ENCODE measurements around the gene RC3H2.
"Not testable (repeated sequence)": the region's sequence is repeated elsewhere in the genome, so short reads cannot be mapped to it uniquely, and the experiment has no call there.

Gene RC3H2

GRCh38 chr9:122918310-122918709 lies 13.2 kb upstream of the RC3H2 start:
- Histone ChIP-seq H3K9me3 (ENCODE audit: control extremely low read depth in 1 of 5, control insufficient read depth in 4 of 5, insufficient read depth in 2 of 5, low read depth in 1 of 5, low read length in 4 of 5) (no peaks in the 10 kb centered on the region), H3K27me3 (replicated peaks in 2 of 5; ENCODE audit: control insufficient read depth in 4 of 5, insufficient read depth in 5 of 5, low read length in 4 of 5) (no peaks in the 10 kb centered on the region), H3K4me1 (ENCODE audit: control extremely low read depth in 1 of 4, control insufficient read depth in 4 of 4, insufficient read depth in 4 of 4, low read length in 3 of 4) (peaks cover 0 to 4% (median 2%) of the 10 kb centered on the region in 4 experiments), H3K27ac (ENCODE audit: insufficient read depth in 1 of 2, low read depth in 1 of 2, low read length in 2 of 2, poor library complexity in 1 of 2, severe bottlenecking in 2 of 2) (no peak overlapping the region), H3K36me3 (ENCODE audit: control insufficient read depth in 4 of 4, insufficient read depth in 4 of 4, low read length in 3 of 4) (peaks cover 3 to 23% (median 15%) of the 10 kb centered on the region in 4 experiments), H3K4me3 (ENCODE audit: control insufficient read depth in 1 of 7, extremely low read depth in 1 of 7, insufficient read depth in 4 of 7, low read depth in 2 of 7, low read length in 6 of 7) (no peak overlapping the region)
- 100% methylated on average over 2 of the region's 2 CpGs for WGBS (ENCODE audit: insufficient coverage)
- DNase-seq = no peak
- POLR2A ChIA-PET = no interaction called here
- CTCF ChIA-PET = interaction anchor here (1.0 kb wide), 1 partner anchor 27 kb away, joined by 3 read pairs; no protein-coding TSS in a partner anchor

GRCh38 chr9:122912964-122913673 lies 8.0 kb upstream of the RC3H2 start, which contains the start of gene ZBTB6:
TSS of gene ZBTB6 (minus strand) at chr9:122913323. CDS start at chr9:122912072, 1,251 bp downstream.
- WGBS (ENCODE audit: insufficient coverage) = 0% methylated on average over 27 of the region's 35 CpGs
- Histone ChIP-seq H3K4me1 (ENCODE audit: control extremely low read depth in 1 of 4, control insufficient read depth in 4 of 4, insufficient read depth in 4 of 4, low read length in 3 of 4) (peaks cover 4 to 16% (median 11%) of the 10 kb centered on the region in 4 experiments), H3K27ac (ENCODE audit: insufficient read depth in 1 of 2, low read depth in 1 of 2, low read length in 2 of 2, poor library complexity in 1 of 2, severe bottlenecking in 2 of 2) (peak within 1 kb of the TSS; percentile 85 to 87), H3K9me3 (ENCODE audit: control extremely low read depth in 1 of 5, control insufficient read depth in 4 of 5, insufficient read depth in 2 of 5, low read depth in 1 of 5, low read length in 4 of 5) (no peaks in the 10 kb centered on the region), H3K36me3 (ENCODE audit: control insufficient read depth in 4 of 4, insufficient read depth in 4 of 4, low read length in 3 of 4) (peaks cover 0 to 18% (median 12%) of the 10 kb centered on the region in 4 experiments), H3K4me3 (ENCODE audit: control insufficient read depth in 1 of 7, extremely low read depth in 1 of 7, insufficient read depth in 4 of 7, low read depth in 2 of 7, low read length in 6 of 7) (peak within 1 kb of the TSS; percentile 75 to 94 (median 85)), H3K27me3 (replicated peaks in 2 of 5; ENCODE audit: control insufficient read depth in 4 of 5, insufficient read depth in 5 of 5, low read length in 4 of 5) (no peaks in the 10 kb centered on the region)
- ChIA-PET CTCF (interaction anchor here (0.7 to 1.8 kb wide), 8 partner anchors 10 to 78 kb away, joined by 3 to 8 read pairs (median 5); partner anchors contain the start of gene ZBTB26), POLR2A (interaction anchor here (0.6 to 1.9 kb wide), 8 partner anchors 9 to 648 kb away, joined by 3 to 10 read pairs (median 5); partner anchors contain the start of genes RABGAP1, RC3H2 and ZBTB26)
- peak; percentile 74 to 94 (median 89) for DNase-seq

GRCh38 chr9:122912671-122912963 lies 7.5 kb upstream of the RC3H2 start:
- 2% methylated on average over 8 of the region's 9 CpGs for WGBS (ENCODE audit: insufficient coverage)
- Histone ChIP-seq H3K4me3 (ENCODE audit: control insufficient read depth in 1 of 7, extremely low read depth in 1 of 7, insufficient read depth in 4 of 7, low read depth in 2 of 7, low read length in 6 of 7) (peak overlapping the region; percentile 75 to 94 (median 85)), H3K27me3 (replicated peaks in 2 of 5; ENCODE audit: control insufficient read depth in 4 of 5, insufficient read depth in 5 of 5, low read length in 4 of 5) (no peaks in the 10 kb centered on the region), H3K27ac (ENCODE audit: insufficient read depth in 1 of 2, low read depth in 1 of 2, low read length in 2 of 2, poor library complexity in 1 of 2, severe bottlenecking in 2 of 2) (peak overlapping the region; percentile 85 to 87), H3K36me3 (ENCODE audit: control insufficient read depth in 4 of 4, insufficient read depth in 4 of 4, low read length in 3 of 4) (peaks cover 0 to 17% (median 11%) of the 10 kb centered on the region in 4 experiments), H3K9me3 (ENCODE audit: control extremely low read depth in 1 of 5, control insufficient read depth in 4 of 5, insufficient read depth in 2 of 5, low read depth in 1 of 5, low read length in 4 of 5) (no peaks in the 10 kb centered on the region), H3K4me1 (ENCODE audit: control extremely low read depth in 1 of 4, control insufficient read depth in 4 of 4, insufficient read depth in 4 of 4, low read length in 3 of 4) (peaks cover 4 to 16% (median 11%) of the 10 kb centered on the region in 4 experiments)
- POLR2A ChIA-PET = interaction anchor here (0.6 to 1.9 kb wide), 7 partner anchors 8 to 648 kb away, joined by 3 to 10 read pairs (median 6); partner anchors contain the start of genes RABGAP1, RC3H2 and ZBTB26
- DNase-seq = no peak
- CTCF ChIA-PET = interaction anchor here (0.7 to 1.8 kb wide), 8 partner anchors 9 to 78 kb away, joined by 3 to 8 read pairs (median 5); partner anchors contain the start of gene ZBTB26

- Histone ChIP-seq H3K4me1 (ENCODE audit: control extremely low read depth in 1 of 4, control insufficient read depth in 4 of 4, insufficient read depth in 4 of 4, low read length in 3 of 4) (peaks cover 12 to 30% (median 22%) of the 10 kb centered on the region in 4 experiments), H3K36me3 (ENCODE audit: control insufficient read depth in 4 of 4, insufficient read depth in 4 of 4, low read length in 3 of 4) (peaks cover 0 to 14% (median 7%) of the 10 kb centered on the region in 4 experiments)
- WGBS (ENCODE audit: insufficient coverage) = 94% methylated on average over 13 of the region's 16 CpGs
- H3K9me3 ChIP-seq (ENCODE audit: control extremely low read depth in 1 of 5, control insufficient read depth in 4 of 5, insufficient read depth in 2 of 5, low read depth in 1 of 5, low read length in 4 of 5); CTCF ChIA-PET; H3K4me3 ChIP-seq (ENCODE audit: control insufficient read depth in 1 of 7, extremely low read depth in 1 of 7, insufficient read depth in 4 of 7, low read depth in 2 of 7, low read length in 6 of 7); H3K27ac ChIP-seq (ENCODE audit: insufficient read depth in 1 of 2, low read depth in 1 of 2, low read length in 2 of 2, poor library complexity in 1 of 2, severe bottlenecking in 2 of 2); DNase-seq; POLR2A ChIA-PET; H3K27me3 ChIP-seq (replicated peaks in 2 of 5; ENCODE audit: control insufficient read depth in 4 of 5, insufficient read depth in 5 of 5, low read length in 4 of 5): not testable (repeated sequence)
Measured at GRCh38 chr9:122906122-122906521, 963 bp upstream of the RC3H2 start.

GRCh38 chr9:122904466-122904822 lies 715 bp downstream of the RC3H2 start:
- peaks cover 12 to 44% (median 31%) of the 10 kb centered on the region in 4 experiments for H3K4me1 ChIP-seq (ENCODE audit: control extremely low read depth in 1 of 4, control insufficient read depth in 4 of 4, insufficient read depth in 4 of 4, low read length in 3 of 4)
- 0% methylated on average over 2 of the region's 8 CpGs for WGBS (ENCODE audit: insufficient coverage)
- ChIA-PET POLR2A (interaction anchor here (0.5 to 2.6 kb wide), 4 partner anchors 9 to 131 kb away, joined by 3 to 10 read pairs (median 7); partner anchors contain the start of genes ZBTB26 and ZBTB6), CTCF (interaction anchor here (0.7 to 1.9 kb wide), 4 partner anchors 8 to 130 kb away, joined by 3 to 7 read pairs (median 4); partner anchors contain the start of gene ZBTB6)
- peaks cover 0 to 4% (median 0%) of the 10 kb centered on the region in 4 experiments for H3K36me3 ChIP-seq (ENCODE audit: control insufficient read depth in 4 of 4, insufficient read depth in 4 of 4, low read length in 3 of 4)
- DNase-seq = peak in 2 of 3 donors; percentile 5 to 23
- peak overlapping the region; percentile 95 to 98 for H3K27ac ChIP-seq (ENCODE audit: insufficient read depth in 1 of 2, low read depth in 1 of 2, low read length in 2 of 2, poor library complexity in 1 of 2, severe bottlenecking in 2 of 2)
- H3K27me3 ChIP-seq (replicated peaks in 2 of 5; ENCODE audit: control insufficient read depth in 4 of 5, insufficient read depth in 5 of 5, low read length in 4 of 5) = no peaks in the 10 kb centered on the region
- H3K4me3 ChIP-seq (ENCODE audit: control insufficient read depth in 1 of 7, extremely low read depth in 1 of 7, insufficient read depth in 4 of 7, low read depth in 2 of 7, low read length in 6 of 7) = peak overlapping the region; percentile 86 to 99 (median 95)
- H3K9me3 ChIP-seq (ENCODE audit: control extremely low read depth in 1 of 5, control insufficient read depth in 4 of 5, insufficient read depth in 2 of 5, low read depth in 1 of 5, low read length in 4 of 5) = no peaks in the 10 kb centered on the region

- H3K4me3 ChIP-seq (ENCODE audit: control insufficient read depth in 1 of 7, extremely low read depth in 1 of 7, insufficient read depth in 4 of 7, low read depth in 2 of 7, low read length in 6 of 7) = peak overlapping the region in 6 of 7 experiments; percentile 40 to 77 (median 56)
- whole genome bisulfite sequencing (ENCODE audit: insufficient coverage) = 0% methylated on average over 1 of the region's 2 CpGs
- peak; percentile 59 to 85 (median 72) for DNase-seq
- H3K27ac ChIP-seq (ENCODE audit: insufficient read depth in 1 of 2, low read depth in 1 of 2, low read length in 2 of 2, poor library complexity in 1 of 2, severe bottlenecking in 2 of 2) = peak overlapping the region; percentile 72 to 80
- no peaks in the 10 kb centered on the region for H3K27me3 ChIP-seq (replicated peaks in 2 of 5; ENCODE audit: control insufficient read depth in 4 of 5, insufficient read depth in 5 of 5, low read length in 4 of 5)
- CTCF ChIA-PET = interaction anchor here (0.6 to 1.3 kb wide), 2 partner anchors 9 to 24 kb away, joined by 4 read pairs; no protein-coding TSS in a partner anchor
- no peaks in the 10 kb centered on the region for H3K9me3 ChIP-seq (ENCODE audit: control extremely low read depth in 1 of 5, control insufficient read depth in 4 of 5, insufficient read depth in 2 of 5, low read depth in 1 of 5, low read length in 4 of 5)
- POLR2A ChIA-PET = interaction anchor here (0.7 kb wide), 1 partner anchor 89 kb away, joined by 3 read pairs; no protein-coding TSS in a partner anchor
- peaks cover 0 to 13% (median 6%) of the 10 kb centered on the region in 4 experiments for H3K36me3 ChIP-seq (ENCODE audit: control insufficient read depth in 4 of 4, insufficient read depth in 4 of 4, low read length in 3 of 4)
- peaks cover 12 to 47% (median 33%) of the 10 kb centered on the region in 4 experiments for H3K4me1 ChIP-seq (ENCODE audit: control extremely low read depth in 1 of 4, control insufficient read depth in 4 of 4, insufficient read depth in 4 of 4, low read length in 3 of 4)
Measured at GRCh38 chr9:122900791-122901190, 4.4 kb downstream of the RC3H2 start.

All from common myeloid progenitor, CD34-positive (primary cell).